Dermis microvascular lymphatic vessel endothelial cell (primary cell): ENCODE measurements around the gene TUBB3. TPM values are rescaled to one million over a fixed set of nuclear protein-coding genes. Genes with fewer than 3 reads are reported as not detected.
"Not testable (repeated sequence)": the region's sequence is repeated elsewhere in the genome, so short reads cannot be mapped to it uniquely, and the experiment has no call there.

Experiments
- DNase-seq, 2 donors: peaks; one replicate each; pipeline versions ENCODE4 v3.0.0 to v3.0.0-alpha.2; 2010; ENCODE audit warnings: low read depth in 2 of 2
- total RNA-seq: library from RNA; depleted of rRNA; stranded (reverse); fragments of >200 nt; gene quantifications from 2 replicates; pipeline ENCODE4 v1.2.1, GENCODE V29; 2014

The TUBB3 gene
- total RNA-seq, 1 donor from 2014 or later = 137 TPM

GRCh38 chr16:89917773-89918452 is 5.2 kb upstream of the TUBB3 start:
- peak in 1 of 2 donors; percentile 56 for DNase-seq

- peak in 1 of 2 donors; percentile 45 for DNase-seq
These were observed 4.4 kb upstream of the TUBB3 start, which contains the start of gene MC1R for GRCh38 chr16:89918453-89919347. TSS of gene MC1R (plus strand) at chr16:89918862. CDS start at chr16:89919259, 397 bp downstream.

- no peak for DNase-seq
These were observed 3.4 kb upstream of the TUBB3 start for GRCh38 chr16:89919535-89920406.

GRCh38 chr16:89920723-89921122 is 2.4 kb upstream of the TUBB3 start:
- no peak for DNase-seq

GRCh38 chr16:89921131-89921701 is 1.9 kb upstream of the TUBB3 start:
- DNase-seq = no peak

- peak in 1 of 2 donors; percentile 94 for DNase-seq
These were observed 1.3 kb upstream of the TUBB3 start for GRCh38 chr16:89921702-89922476.

- DNase-seq = peak; percentile 36 to 91
These were observed 662 bp upstream of the TUBB3 start for GRCh38 chr16:89922477-89922883.

GRCh38 chr16:89923640-89924296 is 626 bp downstream of the TUBB3 start:
- DNase-seq = peak in 1 of 2 donors; percentile 31

GRCh38 chr16:89924297-89924924 is 1.3 kb downstream of the TUBB3 start:
- DNase-seq = peak in 1 of 2 donors; percentile 36

GRCh38 chr16:89924925-89925307 is 1.8 kb downstream of the TUBB3 start:
- no peak for DNase-seq

GRCh38 chr16:89925596-89926079 is 2.5 kb downstream of the TUBB3 start:
- DNase-seq = no peak

GRCh38 chr16:89931305-89931896 is 8.3 kb downstream of the TUBB3 start:
- no peak for DNase-seq

GRCh38 chr16:89931964-89932363 is 8.8 kb downstream of the TUBB3 start:
- no peak for DNase-seq

- not testable (repeated sequence) for DNase-seq
These were observed 10.9 kb downstream of the TUBB3 start for GRCh38 chr16:89934019-89934418.

- DNase-seq = no peak
These were observed 11.7 kb downstream of the TUBB3 start for GRCh38 chr16:89934611-89935553.

- DNase-seq = not testable (repeated sequence)
These were observed 12.5 kb downstream of the TUBB3 start for GRCh38 chr16:89935620-89936019.

- DNase-seq = no peak
These were observed 12.9 kb downstream of the TUBB3 start for GRCh38 chr16:89936034-89936433.

GRCh38 chr16:89936508-89936907 is 13.4 kb downstream of the TUBB3 start:
- no peak for DNase-seq
